Neural progenitor cell (in vitro differentiated cells): ENCODE measurements around the gene FAM83G.

ENCODE experiments used
- CTCF ChIP-seq: fragments of 200-600 bp; sonication (generic); IDR thresholded peaks from 2 replicates; pipeline ENCODE4 v1.5.1; 2017; ENCODE audit warnings: antibody characterized with exemption, mild to moderate bottlenecking
- EZH2 ChIP-seq: fragments of 200-600 bp; sonication (generic); IDR thresholded peaks from 2 replicates; pipeline ENCODE4 v1.6.1; 2017; ENCODE audit warnings: antibody characterized with exemption, mild to moderate bottlenecking, moderate library complexity

DNA sequence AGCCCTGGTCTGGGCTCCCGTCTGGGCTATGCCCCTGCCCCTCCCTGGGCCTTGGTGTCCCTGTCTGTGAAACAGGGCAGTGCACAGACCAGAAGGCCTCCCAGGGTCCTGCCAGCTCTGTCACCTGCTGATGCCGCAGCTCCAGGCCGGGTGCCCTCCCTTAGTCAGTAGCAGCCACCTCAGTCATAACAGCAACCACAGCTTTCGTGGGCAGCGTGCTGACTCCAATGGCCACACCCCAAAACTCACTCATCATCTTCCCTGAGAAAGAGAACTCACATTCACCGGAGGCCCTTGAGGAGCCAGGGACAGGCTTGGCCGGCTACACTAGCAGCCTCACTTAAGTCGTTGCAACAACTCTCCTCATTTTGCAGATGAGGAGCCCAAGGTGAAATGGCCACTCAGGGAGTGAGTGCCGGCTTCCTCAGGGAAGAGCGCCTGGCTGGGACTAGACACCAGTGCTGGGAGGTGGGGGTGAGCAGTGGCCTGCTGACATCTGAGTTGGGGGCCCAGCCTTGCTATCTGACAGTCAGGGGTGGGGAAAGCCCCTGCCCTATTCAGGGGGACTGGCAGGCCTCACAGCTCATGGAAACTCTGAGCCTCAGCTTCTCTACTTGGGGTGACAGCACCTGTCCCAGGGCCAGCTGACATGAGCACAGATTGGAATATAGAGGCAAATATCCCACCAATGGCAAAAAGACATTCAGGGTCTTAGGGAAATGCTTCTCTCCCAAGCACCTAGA, 30.0 kb downstream of the FAM83G start:
- TF ChIP-seq EZH2 (no peak), CTCF (no peak)
